SK-N-SH (cell line): Measurements from ENCODE around the gene DSTN. TPM values are rescaled to one million over a fixed set of nuclear protein-coding genes. Genes with fewer than 3 reads are reported as not detected.

ENCODE experiments used
- CTCF ChIA-PET: fragments of 300-600, 350-600 bp; formaldehyde crosslinking; extraction: SDS; loops from one replicate; lab custom pipeline; 2021; lab: Yijun Ruan, JAX
- POLR2A ChIA-PET: fragments of 350-600 bp; sonication (Branson Sonifier 250); formaldehyde crosslinking; extraction: SDS; loops from one replicate; lab custom pipeline; 2020; ENCODE audit warnings: antibody characterized with exemption, inconsistent platforms; lab: Yijun Ruan, JAX
- DNase-seq: peaks from one replicate; pipeline ENCODE4 v3.0.0; 2012
- H2AFZ ChIP-seq: fragments of 200-600 bp; sonication (generic); 2 replicates; pipeline ENCODE4 v1.8.1; 2016; ENCODE audit warnings: antibody characterized with exemption, mild to moderate bottlenecking, low read depth
- H3F3A ChIP-seq: fragments of 200-600 bp; sonication (generic); replicated peaks from 2 replicates; pipeline ENCODE3; 2016; ENCODE audit warnings: antibody characterized with exemption, mild to moderate bottlenecking; ENCODE audit not compliant: insufficient read depth
- H3K27ac ChIP-seq, 2 experiments: fragments of 200-500 bp in 1 of 2; fragments of 200-600 bp in 1 of 2; sonication (Bioruptor generic) in 1 of 2; sonication (generic), shearing (Covaris generic) in 1 of 2; 2 replicates each; pipeline versions ENCODE4 v1.5.1 to v1.6.1; 2014 to 2016; ENCODE audit warnings: low read depth in 2 of 2, inconsistent platforms in 1 of 2, low read length in 1 of 2, mild to moderate bottlenecking in 1 of 2, mixed read lengths in 1 of 2
- H3K27me3 ChIP-seq: fragments of 200-600 bp; sonication (generic), shearing (Covaris generic); 2 replicates; pipeline ENCODE4 v1.6.1; 2016; ENCODE audit warnings: mixed run types; ENCODE audit not compliant: insufficient read depth
- H3K36me3 ChIP-seq, 2 experiments: fragments of 200-500 bp in 1 of 2; fragments of 200-600 bp in 1 of 2; sonication (Bioruptor generic) in 1 of 2; sonication (generic) in 1 of 2; replicated peaks in 1 of 2; 2 replicates each; pipeline versions ENCODE3 to v1.5.1; 2014 to 2016; ENCODE audit warnings: low read length in 1 of 2, mild to moderate bottlenecking in 1 of 2; ENCODE audit not compliant: insufficient read depth in 2 of 2, control insufficient read depth in 1 of 2
- H3K4me1 ChIP-seq, 2 experiments: fragments of 200-500 bp in 1 of 2; fragments of 200-600 bp in 1 of 2; sonication (Bioruptor generic) in 1 of 2; sonication (generic), shearing (Covaris generic) in 1 of 2; 2 replicates each; pipeline versions ENCODE4 v1.5.1 to v1.6.1; 2014 to 2016; ENCODE audit warnings: low read depth in 1 of 2, low read length in 1 of 2, mixed run types in 1 of 2; ENCODE audit not compliant: insufficient read depth in 2 of 2, control insufficient read depth in 1 of 2
- H3K4me2 ChIP-seq: fragments of 200-600 bp; sonication (generic), shearing (Covaris generic); 2 replicates; pipeline ENCODE4 v1.6.1; 2017; ENCODE audit warnings: mixed run types
- H3K4me3 ChIP-seq, 2 experiments: fragments of 200-500 bp in 1 of 2; fragments of 200-600 bp in 1 of 2; sonication (Bioruptor generic) in 1 of 2; sonication (generic), shearing (Covaris generic) in 1 of 2; 2 replicates each; pipeline versions ENCODE4 v1.5.1 to v1.8.1; 2014 to 2016; ENCODE audit warnings: low read depth in 2 of 2, inconsistent platforms in 1 of 2, low read length in 1 of 2, mild to moderate bottlenecking in 1 of 2, mixed read lengths in 1 of 2, moderate library complexity in 1 of 2
- H3K79me2 ChIP-seq: fragments of 200-600 bp; sonication (generic); 2 replicates; pipeline ENCODE4 v1.8.1; 2017; ENCODE audit warnings: mild to moderate bottlenecking; ENCODE audit not compliant: insufficient read depth
- H3K9ac ChIP-seq: fragments of 200-600 bp; sonication (generic); 2 replicates; pipeline ENCODE4 v1.6.1; 2017; ENCODE audit warnings: mixed run types
- H3K9me2 ChIP-seq: fragments of 200-600 bp; sonication (generic); 2 replicates; pipeline ENCODE4 v1.6.1; 2017; ENCODE audit warnings: mixed run types
- H3K9me3 ChIP-seq: fragments of 200-600 bp; sonication (generic); 2 replicates; pipeline ENCODE4 v1.6.1; 2017; ENCODE audit warnings: mixed run types, mild to moderate bottlenecking, moderate library complexity
- H4K20me1 ChIP-seq: fragments of 200-600 bp; sonication (generic); 2 replicates; pipeline ENCODE4 v1.6.1; 2017; ENCODE audit warnings: mild to moderate bottlenecking, mixed run types; ENCODE audit not compliant: insufficient read depth
- EZH2phosphoT487 ChIP-seq: fragments of 200-600 bp; sonication (generic); IDR thresholded peaks from 2 replicates; pipeline ENCODE4 v1.6.1; 2017; ENCODE audit warnings: low read depth, mixed run types, mild to moderate bottlenecking, antibody characterized with exemption, moderate library complexity, borderline replicate concordance
- FOXM1 ChIP-seq: IDR thresholded peaks from 2 replicates; pipeline ENCODE4 v1.4.0; 2012; ENCODE audit warnings: low read depth, mild to moderate bottlenecking
- MAX ChIP-seq: IDR thresholded peaks from 2 replicates; pipeline ENCODE4 v1.4.0; 2012; ENCODE audit warnings: low read depth
- NRF1 ChIP-seq: IDR thresholded peaks from 2 replicates; pipeline ENCODE4 v1.6.1; 2012; ENCODE audit warnings: low read depth, mild to moderate bottlenecking, low read length
- PBX3 ChIP-seq: IDR thresholded peaks from 2 replicates; pipeline ENCODE4; 2012
- REST ChIP-seq: IDR thresholded peaks from 2 replicates; pipeline ENCODE4 v1.6.1; 2012; ENCODE audit warnings: mild to moderate bottlenecking, low read depth, low read length, moderate library complexity
- RXRA ChIP-seq: IDR thresholded peaks from 2 replicates; pipeline ENCODE4 v1.4.0; 2012; ENCODE audit warnings: low read depth, mild to moderate bottlenecking, borderline replicate concordance
- SIN3A ChIP-seq: IDR thresholded peaks from 2 replicates; pipeline ENCODE4 v1.6.1; 2012; ENCODE audit warnings: low read depth, mild to moderate bottlenecking, low read length, moderate library complexity, borderline replicate concordance
- YY1 ChIP-seq: IDR thresholded peaks from 2 replicates; pipeline ENCODE4 v1.4.0; 2012; ENCODE audit warnings: low read depth, mild to moderate bottlenecking
- WGBS: methylation state at CpG from one replicate; pipeline ENCODE4 v1.1.6; 2017; ENCODE audit warnings: low lambda C conversion rate; 5-methylcytosine and 5-hydroxymethylcytosine counted together
- polyA plus RNA-seq, 3 experiments: library from polyadenylated mRNA; depleted of rRNA; stranded (reverse); fragments of >200 nt; gene quantifications; 2 replicates each; pipeline ENCODE4 v1.2.3, GENCODE V29; 2012

The DSTN gene
- polyA plus RNA-seq, 1 of the 3 experiments (the other 2 are of a cell fraction): 167 TPM

GRCh38 chr20:17647391-17648314 is 77.8 kb downstream of the DSTN start (continued):
- TF ChIP-seq YY1 (no peak), RXRA (no peak), EZH2phosphoT487 (no peak), FOXM1 (no peak), MAX (no peak)

- ChIA-PET POLR2A (no interaction called here), CTCF (interaction anchor here (0.7 to 2.5 kb wide), 8 partner anchors 11 to 143 kb away, joined by 3 to 12 read pairs (median 4); partner anchors contain the start of gene BANF2)
- peaks cover 0 to 5% of the 10 kb centered on the region in 2 experiments for H3K36me3 ChIP-seq
- peaks cover 97% of the 10 kb centered on the region for H4K20me1 ChIP-seq
- H3K79me2 ChIP-seq: peaks cover 100% of the 10 kb centered on the region
- no peaks in the 10 kb centered on the region for H3K27me3 ChIP-seq
- H2AFZ ChIP-seq: no peak overlapping the region
- H3F3A ChIP-seq: no peaks in the 10 kb centered on the region
- 98% methylated on average over 10 of the region's 10 CpGs for WGBS
- H3K9me3 ChIP-seq: no peaks in the 10 kb centered on the region
- H3K9me2 ChIP-seq: no peaks in the 10 kb centered on the region
- no peak overlapping the region for H3K4me2 ChIP-seq
- TF ChIP-seq RXRA: no peak
- TF ChIP-seq NRF1: no peak
- TF ChIP-seq PBX3: no peak
- TF ChIP-seq SIN3A: no peak
- no peak for TF ChIP-seq REST
- DNase-seq: no peak
- H3K4me3 ChIP-seq: no peak overlapping the region
- H3K27ac ChIP-seq: no peak overlapping the region
- peaks cover 0 to 35% of the 10 kb centered on the region in 2 experiments; a peak in 1 of 4 replicates for H3K4me1 ChIP-seq
- no peak overlapping the region for H3K9ac ChIP-seq
Measured at GRCh38 chr20:17648315-17648646, 78.4 kb downstream of the DSTN start.
